Stimulated activated CD8-positive, alpha-beta memory T cell treated with anti-CD3 and anti-CD28 coated beads, Interleukin-15, amount 100 ng/mL, for 1 hour (primary cell): ENCODE results near the gene CEACAM16.

ENCODE experiments used
- DNase-seq: peaks from one replicate; pipeline ENCODE4 v3.0.0-alpha.2; 2020; ENCODE audit warnings: low read depth

The CEACAM16 gene

DNA sequence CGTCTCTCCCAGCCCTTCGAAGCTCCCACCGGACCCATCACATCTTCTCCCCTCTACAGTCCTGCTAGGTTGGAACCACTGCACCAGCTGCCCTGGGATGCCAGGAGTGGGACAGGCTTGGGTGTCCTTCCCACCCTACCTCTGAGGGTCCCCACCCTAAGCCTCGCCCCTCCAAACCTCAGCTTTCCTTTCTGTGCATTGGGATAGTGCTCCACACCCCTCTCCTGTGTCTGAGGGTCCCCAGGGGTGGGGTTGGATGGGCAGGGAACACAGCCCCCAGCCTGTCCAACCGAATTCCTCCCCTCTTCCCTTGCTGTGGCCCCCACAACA, 47.6 kb downstream of the CEACAM16 start:
- no peak for DNase-seq

DNA sequence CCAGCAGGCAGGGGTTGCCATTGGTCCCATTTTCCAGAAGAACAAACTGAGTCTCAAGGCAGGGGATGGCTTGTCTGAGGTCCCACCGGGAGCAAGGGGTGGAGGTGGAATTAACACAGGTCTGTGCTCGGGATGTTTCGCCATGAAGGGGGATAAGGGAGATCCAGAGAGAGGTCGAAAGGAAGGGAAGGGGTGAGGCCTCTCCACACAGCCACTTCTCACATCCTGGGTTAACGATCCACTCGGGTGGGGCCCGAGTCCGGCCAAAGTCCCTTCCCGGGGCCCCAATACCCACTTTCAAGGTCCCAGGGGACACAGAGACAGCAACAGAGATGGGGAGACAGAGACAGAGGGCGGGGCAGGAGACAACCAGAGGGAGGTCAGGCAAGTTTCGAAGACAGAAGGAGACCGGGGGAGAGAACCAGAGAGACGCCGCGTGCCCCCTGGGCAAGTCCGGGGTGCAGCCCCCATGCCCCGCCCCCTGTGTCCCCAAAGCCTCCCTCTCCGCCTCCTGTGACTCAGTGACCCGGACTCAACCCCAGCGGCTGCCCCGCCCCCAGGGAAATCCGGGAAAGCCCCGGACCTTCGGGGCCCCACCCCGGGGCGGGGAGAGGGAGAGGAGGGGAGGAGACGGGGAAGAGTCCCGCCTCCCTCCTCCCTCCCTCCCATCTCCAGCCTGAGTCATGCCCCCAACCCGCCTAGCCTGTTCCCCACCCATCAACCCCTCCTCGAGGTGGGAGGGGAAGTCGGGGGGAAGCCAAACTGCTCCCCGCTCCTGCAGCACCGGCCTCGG, 48.2 kb downstream of the CEACAM16 start:
- peak; percentile 86 for DNase-seq

GRCh38 chr19:44747739-44748425, 48.9 kb downstream of the CEACAM16 start:
- DNase-seq, result no peak

DNA sequence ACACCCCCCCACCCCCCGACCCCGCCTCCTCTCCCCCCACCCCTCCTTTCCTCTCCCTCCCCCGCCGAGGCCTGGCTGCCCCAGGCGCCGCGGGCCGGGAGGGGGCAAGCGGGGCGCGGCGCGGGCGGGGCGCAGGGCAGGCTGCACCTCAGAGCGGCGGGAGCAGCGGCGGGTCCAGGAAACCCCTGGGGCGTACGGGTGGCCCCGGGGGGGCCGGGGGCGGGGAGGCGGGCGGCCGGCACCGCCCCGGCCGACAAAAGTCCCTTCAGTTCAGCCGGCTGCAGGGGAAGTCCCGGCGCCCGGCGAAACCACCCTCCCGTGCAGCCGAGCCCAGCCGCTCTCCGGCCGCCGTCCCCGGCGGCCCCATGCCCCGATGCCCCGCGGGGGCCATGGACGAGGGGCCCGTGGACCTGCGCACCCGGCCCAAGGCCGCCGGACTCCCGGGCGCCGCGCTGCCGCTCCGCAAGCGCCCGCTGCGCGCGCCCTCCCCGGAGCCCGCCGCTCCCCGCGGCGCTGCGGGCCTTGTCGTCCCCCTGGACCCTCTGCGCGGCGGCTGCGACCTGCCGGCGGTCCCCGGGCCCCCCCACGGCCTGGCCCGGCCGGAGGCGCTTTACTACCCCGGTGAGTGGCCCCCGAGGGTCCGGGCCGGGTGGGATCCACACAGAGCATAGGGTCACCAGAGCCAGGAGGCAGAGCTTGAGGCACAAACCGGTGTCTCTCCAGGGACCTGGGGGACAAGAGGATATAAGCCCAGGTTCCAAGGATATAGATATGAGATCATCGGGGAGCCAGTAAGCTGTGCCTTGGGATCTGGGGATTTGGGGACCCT, 49.7 kb downstream of the CEACAM16 start, which contains the start of gene BCL3:
TSS of gene BCL3 (plus strand) at position 283 of the 829 bp plus-strand sequence. CDS start at position 366, 83 bp downstream.
- DNase-seq, result peak; percentile 26

DNA sequence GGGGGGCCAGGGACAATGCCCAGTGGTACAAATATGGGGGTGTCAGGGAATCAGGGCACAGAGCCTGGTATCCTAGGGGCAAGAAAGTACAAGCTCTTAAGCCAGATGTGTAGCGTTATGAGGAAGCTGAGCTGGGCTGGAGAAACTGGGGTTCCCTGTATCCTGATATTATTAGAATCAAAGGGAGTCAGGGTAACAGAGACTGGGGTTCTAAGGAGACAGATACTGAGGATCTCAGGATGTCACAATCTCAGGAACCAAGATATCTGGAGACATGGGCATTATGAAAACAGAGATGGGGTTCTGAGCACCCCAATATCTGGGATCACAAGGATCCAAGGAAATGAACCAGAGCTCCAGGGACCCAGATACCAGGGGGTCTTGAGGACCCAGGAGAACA, 50.3 kb downstream of the CEACAM16 start:
- DNase-seq, result no peak

DNA sequence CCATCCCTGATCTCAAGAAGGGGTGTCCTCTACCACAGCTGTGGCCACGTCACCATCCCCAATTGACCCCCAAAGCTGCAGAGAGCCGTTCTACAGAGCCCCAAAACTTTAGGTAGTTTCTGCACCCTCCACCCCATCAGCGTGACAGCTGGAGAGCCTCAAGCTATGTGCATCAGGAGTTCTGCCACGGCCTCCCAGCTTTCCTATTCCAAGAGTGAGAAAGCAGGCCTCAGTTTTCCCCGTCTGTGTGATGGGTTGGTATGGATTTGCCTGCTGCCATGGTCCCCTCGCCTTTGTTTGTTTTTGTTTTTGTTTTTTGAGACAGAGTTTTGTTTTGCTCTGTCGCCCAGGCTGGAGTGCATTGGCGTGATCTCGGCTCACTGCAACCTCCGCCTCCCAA, 51.0 kb downstream of the CEACAM16 start:
- no peak for DNase-seq

DNA sequence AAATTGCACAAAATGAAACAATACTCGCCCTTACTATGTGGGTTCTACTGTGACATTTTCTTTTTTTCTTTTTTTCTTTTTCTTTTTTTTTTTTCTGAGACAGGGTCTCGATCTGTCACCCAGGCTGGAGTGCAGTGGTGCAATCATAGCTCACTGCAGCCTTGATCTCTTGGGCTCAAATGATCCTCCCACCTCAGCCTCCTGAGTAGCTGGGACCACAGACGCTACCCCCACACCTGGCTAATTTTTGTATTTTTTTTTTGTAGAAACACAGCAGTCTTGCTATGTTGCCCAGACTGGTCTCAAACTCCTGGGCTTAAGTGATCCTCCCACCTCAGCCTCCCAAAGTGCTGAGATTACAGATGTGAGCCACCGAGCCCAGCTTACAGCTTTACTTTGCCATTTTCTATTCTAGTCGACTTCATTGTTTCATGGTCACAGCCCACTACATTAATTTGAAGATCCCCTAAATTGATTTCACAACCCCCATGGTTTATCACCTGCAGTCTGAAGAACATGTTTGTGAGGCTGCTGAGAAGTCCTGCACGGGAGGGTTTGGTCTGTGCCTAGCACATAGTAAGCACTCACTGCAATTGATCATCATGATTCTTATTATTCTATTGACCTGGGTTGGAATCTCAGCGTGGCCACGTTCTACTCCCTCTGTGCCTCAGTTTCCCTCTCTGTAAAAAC, 53.3 kb downstream of the CEACAM16 start:
- no peak for DNase-seq

DNA sequence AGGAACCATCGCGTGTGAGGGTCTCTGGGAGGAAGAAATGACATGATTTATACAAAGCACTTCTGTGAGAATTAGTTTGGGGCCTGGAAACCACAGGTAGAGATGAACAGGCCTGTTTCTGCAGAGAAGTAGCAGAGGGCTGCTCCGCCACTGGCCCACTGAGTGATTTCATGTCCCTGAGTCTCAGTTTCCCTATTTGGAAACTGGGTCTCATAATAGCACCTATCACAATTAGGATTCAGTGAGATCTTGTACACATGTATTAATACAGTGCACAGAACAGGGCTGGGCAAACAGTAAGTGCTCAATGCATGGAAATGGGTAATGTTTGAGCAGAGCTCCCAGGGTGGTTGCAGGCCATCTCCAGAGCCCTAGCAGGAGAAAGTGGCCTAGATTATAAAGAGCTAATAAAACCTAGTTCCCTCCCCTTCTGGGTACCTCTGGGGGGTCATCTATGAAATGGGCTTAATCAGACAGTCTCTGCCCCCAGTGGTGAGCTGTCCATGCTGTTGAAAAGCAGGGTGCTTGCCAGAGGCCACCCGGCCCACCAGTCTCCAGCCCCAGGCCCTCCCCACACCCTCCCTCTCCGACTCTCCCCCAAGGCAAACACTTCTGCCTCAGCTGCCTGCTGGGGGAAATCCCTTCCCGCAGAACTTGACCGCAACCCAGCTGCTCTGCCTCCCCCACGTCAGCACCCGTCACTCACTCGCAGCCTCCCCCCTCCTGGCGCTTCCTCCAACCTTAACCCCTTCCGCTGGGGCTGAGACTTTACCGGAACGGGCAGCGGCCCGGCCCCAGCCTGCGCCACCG, 54.1 kb downstream of the CEACAM16 start:
- peak; percentile 93 for DNase-seq

DNA sequence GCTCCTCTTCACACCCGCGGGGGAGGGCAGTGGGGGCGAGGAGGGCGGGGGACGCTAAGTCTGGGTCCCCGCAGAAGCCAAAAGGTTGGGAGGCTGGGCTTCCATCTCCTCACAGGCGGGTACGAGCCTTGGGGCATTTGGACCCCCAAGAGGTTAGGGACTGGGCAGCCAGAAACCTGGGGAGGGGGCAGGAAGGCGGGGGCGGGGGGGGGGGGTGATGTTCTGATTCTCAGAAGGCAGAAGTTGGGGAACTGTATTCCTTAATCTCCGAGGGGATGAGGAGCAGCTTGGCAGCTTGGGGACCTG, 54.6 kb downstream of the CEACAM16 start:
- DNase-seq, result no peak

GRCh38 chr19:44753932-44754749, 55.2 kb downstream of the CEACAM16 start:
- DNase-seq, result peak; percentile 55

GRCh38 chr19:44754750-44755080, 55.8 kb downstream of the CEACAM16 start:
- DNase-seq, result no peak

GRCh38 chr19:44755219-44755618, 56.3 kb downstream of the CEACAM16 start:
- no peak for DNase-seq

- DNase-seq, result no peak
These were observed 57.2 kb downstream of the CEACAM16 start for GRCh38 chr19:44756089-44756562.

DNA sequence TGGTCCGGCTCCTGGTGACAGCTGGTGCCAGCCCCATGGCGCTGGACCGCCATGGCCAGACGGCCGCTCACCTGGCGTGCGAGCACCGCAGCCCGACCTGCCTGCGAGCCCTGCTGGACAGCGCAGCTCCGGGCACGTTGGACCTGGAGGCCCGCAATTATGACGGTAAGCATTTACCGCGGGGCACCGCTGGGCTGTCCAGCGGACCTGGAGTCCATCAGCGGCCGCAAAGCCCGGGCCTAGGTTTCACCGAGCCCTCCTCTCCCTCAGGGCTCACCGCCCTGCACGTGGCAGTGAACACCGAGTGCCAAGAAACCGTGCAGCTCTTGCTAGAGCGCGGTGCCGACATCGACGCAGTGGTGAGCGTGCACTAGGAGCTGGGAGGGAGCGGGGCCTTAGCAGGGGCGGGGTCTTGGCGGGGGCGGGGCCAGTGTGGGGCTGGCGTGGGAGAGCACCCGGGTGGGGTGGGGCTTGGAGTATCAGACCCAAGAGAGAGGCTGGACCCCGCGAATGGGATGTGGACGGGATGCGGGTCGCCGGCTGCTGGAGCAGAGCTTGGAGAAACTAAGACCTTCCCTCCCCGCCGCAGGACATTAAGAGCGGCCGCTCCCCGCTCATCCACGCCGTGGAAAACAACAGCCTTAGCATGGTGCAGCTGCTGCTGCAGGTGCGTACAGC, 58.2 kb downstream of the CEACAM16 start:
- DNase-seq, result no peak

DNA sequence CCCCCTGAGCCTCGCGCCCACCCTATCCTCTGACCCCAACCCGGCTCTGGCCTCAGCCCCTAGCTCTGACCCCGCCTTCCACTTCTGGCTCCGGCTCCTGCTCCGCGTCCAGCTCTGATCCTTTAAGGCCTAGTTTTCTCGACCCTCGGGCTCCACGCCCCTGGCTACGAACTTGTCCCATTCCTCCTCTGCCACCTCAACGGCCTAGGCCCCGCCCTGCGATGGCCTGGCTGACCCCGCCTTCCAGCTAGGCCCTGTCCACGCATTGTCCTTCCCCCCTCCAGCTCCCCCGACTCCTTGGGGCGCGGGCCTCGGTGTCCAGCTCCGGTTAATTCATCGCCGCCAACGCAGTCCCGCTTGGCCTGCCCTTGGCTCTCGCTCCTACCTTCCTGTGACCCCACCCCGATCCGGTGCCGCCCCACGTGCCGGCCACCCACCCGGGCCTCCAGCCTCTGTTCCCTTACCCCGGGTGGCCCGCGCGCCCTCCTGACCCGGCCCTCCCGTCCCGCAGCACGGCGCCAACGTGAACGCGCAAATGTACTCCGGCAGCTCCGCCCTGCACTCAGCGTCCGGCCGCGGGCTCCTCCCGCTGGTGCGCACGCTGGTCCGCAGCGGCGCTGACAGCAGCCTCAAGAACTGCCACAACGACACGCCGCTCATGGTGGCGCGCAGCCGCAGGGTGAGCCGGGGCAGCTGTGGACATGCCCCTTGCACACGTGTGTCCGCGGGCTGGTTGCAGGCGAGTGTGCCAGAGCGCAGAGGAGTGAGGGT, 59.0 kb downstream of the CEACAM16 start:
- no peak for DNase-seq

- no peak for DNase-seq
These were observed 59.6 kb downstream of the CEACAM16 start for GRCh38 chr19:44758596-44758995.

DNA sequence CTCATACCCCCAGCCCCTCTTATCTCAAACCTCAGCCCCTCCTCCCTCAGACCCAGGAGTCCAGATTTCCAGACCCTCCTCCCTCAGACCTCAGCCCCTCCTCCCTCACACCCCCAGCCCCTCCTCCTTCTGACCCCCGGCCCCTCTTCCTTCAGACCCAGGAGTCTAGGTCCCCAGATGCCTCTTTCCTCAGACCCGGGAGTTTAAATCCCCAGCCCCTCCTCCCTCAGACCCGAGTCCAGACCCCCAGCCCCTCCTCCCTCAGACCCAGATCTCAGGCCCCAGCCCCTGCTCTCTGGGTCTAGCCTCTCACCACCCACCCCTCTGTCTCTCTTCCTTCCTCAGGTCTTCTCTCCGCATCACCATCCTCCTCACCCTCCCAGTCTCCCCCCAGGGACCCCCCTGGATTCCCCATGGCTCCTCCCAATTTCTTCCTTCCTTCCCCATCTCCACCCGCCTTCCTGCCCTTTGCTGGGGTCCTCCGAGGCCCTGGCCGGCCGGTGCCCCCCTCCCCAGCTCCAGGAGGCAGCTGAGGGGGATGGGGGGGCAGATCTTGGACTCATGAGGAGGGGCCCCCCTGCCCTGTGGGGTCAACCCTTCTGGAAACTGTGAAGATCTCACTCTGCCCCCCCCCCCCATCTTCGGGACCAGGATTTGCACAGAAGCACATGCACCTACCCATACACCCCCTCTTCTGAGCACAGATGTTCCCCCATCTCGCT, 60.3 kb downstream of the CEACAM16 start:
- DNase-seq, result no peak
